ENCODE results near the gene CCDC24. TPM values are rescaled to one million over a fixed set of nuclear protein-coding genes. Genes with fewer than 3 reads are reported as not detected.

The CCDC24 gene
- total RNA-seq, 1 donor from 2014 or later = 14.9 TPM

- Mint-ChIP-seq H3K36me3 (no peaks in the 10 kb centered on the region), H3K4me3 (peak overlapping the region; percentile 9), H3K27ac (no peak overlapping the region), H3K27me3 (no peaks in the 10 kb centered on the region), H3K9me3 (no peaks in the 10 kb centered on the region), H3K4me1 (ENCODE audit: unreplicated experiment) (peaks cover 5% of the 10 kb centered on the region)
- TF ChIP-seq, protein P1, sequence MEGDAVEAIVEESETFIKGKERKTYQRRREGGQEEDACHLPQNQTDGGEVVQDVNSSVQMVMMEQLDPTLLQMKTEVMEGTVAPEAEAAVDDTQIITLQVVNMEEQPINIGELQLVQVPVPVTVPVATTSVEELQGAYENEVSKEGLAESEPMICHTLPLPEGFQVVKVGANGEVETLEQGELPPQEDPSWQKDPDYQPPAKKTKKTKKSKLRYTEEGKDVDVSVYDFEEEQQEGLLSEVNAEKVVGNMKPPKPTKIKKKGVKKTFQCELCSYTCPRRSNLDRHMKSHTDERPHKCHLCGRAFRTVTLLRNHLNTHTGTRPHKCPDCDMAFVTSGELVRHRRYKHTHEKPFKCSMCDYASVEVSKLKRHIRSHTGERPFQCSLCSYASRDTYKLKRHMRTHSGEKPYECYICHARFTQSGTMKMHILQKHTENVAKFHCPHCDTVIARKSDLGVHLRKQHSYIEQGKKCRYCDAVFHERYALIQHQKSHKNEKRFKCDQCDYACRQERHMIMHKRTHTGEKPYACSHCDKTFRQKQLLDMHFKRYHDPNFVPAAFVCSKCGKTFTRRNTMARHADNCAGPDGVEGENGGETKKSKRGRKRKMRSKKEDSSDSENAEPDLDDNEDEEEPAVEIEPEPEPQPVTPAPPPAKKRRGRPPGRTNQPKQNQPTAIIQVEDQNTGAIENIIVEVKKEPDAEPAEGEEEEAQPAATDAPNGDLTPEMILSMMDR (conservative IDR thresholded peaks at IDR 0.05) = no peak
- no peak for DNase-seq (ENCODE audit: extremely low spot score, unreplicated experiment)
Observed at GRCh38 chr1:43994071-43994470, 2.7 kb downstream of the CCDC24 start.

DNA sequence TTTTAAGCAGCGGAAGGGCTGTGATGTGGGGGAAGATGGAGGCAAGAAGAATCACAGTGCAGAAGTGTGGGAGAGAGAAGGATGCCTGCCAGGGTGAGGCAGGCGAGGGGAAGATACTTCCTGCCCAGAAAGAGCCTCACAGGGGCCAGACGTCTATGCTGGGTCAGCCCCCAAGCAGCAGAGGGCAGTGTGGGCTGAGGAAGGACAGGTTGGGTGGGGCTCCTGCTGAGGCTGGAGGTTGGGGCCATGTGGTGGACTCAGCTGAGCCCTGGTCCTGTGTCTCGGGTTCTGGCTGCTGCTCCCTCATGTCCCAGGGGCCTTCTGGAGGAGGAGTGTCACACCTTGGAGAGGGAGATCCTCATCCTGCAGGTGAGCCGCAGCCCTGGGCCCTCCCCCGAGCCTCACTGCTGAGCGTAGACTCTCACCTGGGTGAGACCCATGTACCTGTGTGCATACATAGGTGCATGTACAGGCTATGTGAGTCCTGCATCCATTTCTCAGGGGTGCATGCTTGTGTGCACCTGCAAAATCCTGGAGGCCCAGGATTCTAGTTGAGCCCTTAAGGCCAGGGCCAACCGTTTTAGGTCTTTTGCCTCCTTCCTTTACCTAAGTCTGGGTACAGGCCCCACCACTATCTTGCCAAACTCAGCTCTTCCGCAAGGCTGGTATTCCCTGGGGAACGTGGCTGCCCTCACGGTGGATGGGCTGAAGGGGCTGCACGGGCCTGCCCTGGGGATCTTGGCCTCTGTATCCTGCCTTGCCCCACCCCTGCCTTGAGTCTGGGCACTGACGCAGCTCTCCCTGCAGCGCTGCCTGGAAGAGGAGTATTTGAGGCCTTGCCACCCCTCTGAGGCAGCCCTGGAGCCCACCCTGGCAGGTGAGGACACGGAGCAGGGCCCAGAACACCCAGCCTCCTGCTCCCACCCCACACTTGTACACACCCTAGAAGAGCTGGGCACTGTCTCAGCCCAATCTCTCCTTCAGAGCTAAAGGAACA lies 3.7 kb downstream of the CCDC24 start:
- H3K36me3 Mint-ChIP-seq = no peaks in the 10 kb centered on the region
- H3K4me3 Mint-ChIP-seq = peak overlapping the region; percentile 34
- DNase-seq (ENCODE audit: extremely low spot score, unreplicated experiment) = no peak
- H3K27me3 Mint-ChIP-seq = no peaks in the 10 kb centered on the region
- no peaks in the 10 kb centered on the region for H3K9me3 Mint-ChIP-seq
- no peak overlapping the region for H3K27ac Mint-ChIP-seq
- H3K4me1 Mint-ChIP-seq (ENCODE audit: unreplicated experiment) = peaks cover 5% of the 10 kb centered on the region
- TF ChIP-seq, protein P1 (conservative IDR thresholded peaks at IDR 0.05) = peak; percentile 53

- H3K27me3 Mint-ChIP-seq = no peaks in the 10 kb centered on the region
- DNase-seq (ENCODE audit: extremely low spot score, unreplicated experiment) = no peak
- TF ChIP-seq, protein P1 (conservative IDR thresholded peaks at IDR 0.05) = no peak
- peak overlapping the region; percentile 52 for H3K4me3 Mint-ChIP-seq
- peak overlapping the region; percentile 46 for H3K27ac Mint-ChIP-seq
- H3K9me3 Mint-ChIP-seq = no peaks in the 10 kb centered on the region
- H3K36me3 Mint-ChIP-seq = no peaks in the 10 kb centered on the region
- peaks cover 5% of the 10 kb centered on the region for H3K4me1 Mint-ChIP-seq (ENCODE audit: unreplicated experiment)
Observed at GRCh38 chr1:43995984-43996732, 4.8 kb downstream of the CCDC24 start.

DNA sequence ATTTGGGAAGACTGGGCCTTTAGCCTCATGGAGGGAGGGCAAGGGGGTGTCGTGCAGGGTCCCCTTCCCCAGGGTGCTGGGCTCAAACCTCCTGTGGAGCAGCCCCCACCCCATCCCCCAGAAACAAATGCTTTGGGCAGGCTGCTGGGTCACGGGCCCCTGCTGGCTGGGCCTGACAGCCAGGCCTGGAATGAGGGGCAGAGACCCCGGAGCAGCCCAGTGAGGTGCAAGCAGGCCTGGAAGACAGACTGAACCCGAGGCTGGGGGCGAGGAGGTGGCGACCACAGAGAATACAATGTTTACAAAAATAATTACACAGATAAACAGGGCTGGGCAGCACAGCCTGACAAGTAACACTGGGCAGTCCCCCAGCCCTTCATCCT lies 5.3 kb downstream of the CCDC24 start:
- TF ChIP-seq, protein P1 (conservative IDR thresholded peaks at IDR 0.05) = no peak
- H3K4me3 Mint-ChIP-seq = no peak overlapping the region
- DNase-seq (ENCODE audit: extremely low spot score, unreplicated experiment) = peak; percentile 66

DNA sequence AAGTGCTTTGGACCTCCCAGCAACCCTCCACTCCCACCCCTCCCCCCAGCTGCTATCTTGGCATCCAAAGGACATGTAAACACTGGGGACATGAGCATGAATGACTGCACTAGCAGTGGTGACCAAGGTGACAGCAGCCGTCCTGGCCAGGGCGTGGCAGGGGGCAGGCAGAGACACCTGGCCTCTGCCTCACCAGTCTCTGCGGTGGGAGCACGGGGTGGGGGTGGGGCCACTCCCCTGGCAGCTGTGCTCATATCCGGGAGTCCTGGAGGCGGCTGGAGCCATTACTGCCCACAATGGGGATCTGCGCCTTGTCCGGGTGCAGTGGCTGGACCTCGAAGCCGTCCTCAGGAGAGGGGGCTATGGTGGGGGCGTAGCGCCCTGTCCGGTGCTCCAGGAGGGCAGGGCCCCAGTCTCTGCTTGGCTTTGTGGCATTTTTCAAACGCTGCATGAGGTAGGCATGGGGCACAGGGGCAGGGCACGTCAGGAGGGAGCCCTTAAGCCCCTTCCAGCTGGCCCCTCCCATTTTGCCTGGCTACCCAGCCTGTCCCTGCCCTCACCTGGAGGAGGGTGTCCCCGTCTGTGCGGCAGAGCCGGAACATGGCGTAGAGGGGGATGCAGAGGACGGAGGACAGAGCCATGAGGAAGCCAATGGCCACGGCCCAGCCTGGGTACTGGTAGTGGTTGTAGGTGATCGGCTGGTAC lies 6.0 kb downstream of the CCDC24 start:
- Mint-ChIP-seq H3K9me3 (no peaks in the 10 kb centered on the region), H3K4me1 (ENCODE audit: unreplicated experiment) (peaks cover 5% of the 10 kb centered on the region), H3K4me3 (no peak overlapping the region), H3K27ac (no peak overlapping the region), H3K27me3 (no peaks in the 10 kb centered on the region), H3K36me3 (no peaks in the 10 kb centered on the region)
- TF ChIP-seq, protein P1 (conservative IDR thresholded peaks at IDR 0.05) = no peak
- no peak for DNase-seq (ENCODE audit: extremely low spot score, unreplicated experiment)

More for the DNA sequence above, 5.3 kb downstream of the CCDC24 start:
- H3K36me3 Mint-ChIP-seq = no peaks in the 10 kb centered on the region
- no peaks in the 10 kb centered on the region for H3K27me3 Mint-ChIP-seq
- H3K9me3 Mint-ChIP-seq = no peaks in the 10 kb centered on the region
- peaks cover 5% of the 10 kb centered on the region for H3K4me1 Mint-ChIP-seq (ENCODE audit: unreplicated experiment)
- peak overlapping the region; percentile 46 for H3K27ac Mint-ChIP-seq
